HFF-Myc (cell line): ENCODE results near the gene UBE2E1.

Source experiments
- DNase-seq: peaks from one replicate; pipeline ENCODE4 v3.0.0-alpha.2; 2011; ENCODE audit warnings: low read depth; ENCODE audit errors: extremely low read depth
- H3K4me3 ChIP-seq: replicated peaks from 2 replicates; pipeline ENCODE4 v1.5.1; 2011; ENCODE audit warnings: low read depth, mild to moderate bottlenecking, control low read depth, low read length
- CTCF ChIP-seq: IDR thresholded peaks from 2 replicates; pipeline ENCODE4 v1.5.1; 2012; ENCODE audit warnings: mild to moderate bottlenecking, low read depth, low read length, control low read depth; ENCODE audit errors: missing control alignments

UBE2E1 gene

GRCh38 chr3:23934253-23934652 lies 128.5 kb downstream of the UBE2E1 start:
- no peak overlapping the region for H3K4me3 ChIP-seq
- no peak for DNase-seq
- TF ChIP-seq CTCF: no peak

- H3K4me3 ChIP-seq: no peak overlapping the region
- no peak for DNase-seq
- TF ChIP-seq CTCF: no peak
These were observed 131.5 kb downstream of the UBE2E1 start for GRCh38 chr3:23937296-23937695.

- no peak overlapping the region for H3K4me3 ChIP-seq
- no peak for DNase-seq
- TF ChIP-seq CTCF: no peak
These were observed 132.9 kb downstream of the UBE2E1 start for GRCh38 chr3:23938688-23939087.

- H3K4me3 ChIP-seq: no peak overlapping the region
- no peak for TF ChIP-seq CTCF
- no peak for DNase-seq
These were observed 135.0 kb downstream of the UBE2E1 start for GRCh38 chr3:23940775-23941174.
